GM18505 (cell line): Measurements from ENCODE around the gene COBL.

Experiments used
- ATAC-seq: cut with Tn5 transposase; IDR thresholded peaks from one replicate; pipeline ENCODE4 v1.9.1; 2021; ENCODE audit not compliant: unreplicated experiment
- POLR2A ChIP-seq: IDR thresholded peaks from 4 replicates; pipeline ENCODE4 v1.6.1; 2011; ENCODE audit warnings: borderline replicate concordance; ENCODE audit not compliant: insufficient read depth, insufficient read length; ENCODE audit errors: extremely low read depth

Gene COBL

GRCh38 chr7:51228386-51228958, 88.1 kb downstream of the COBL start:
- no peak for TF ChIP-seq POLR2A
- ATAC-seq = no peak

- ATAC-seq = no peak
- no peak for TF ChIP-seq POLR2A
Measured at GRCh38 chr7:51227861-51228260, 88.7 kb downstream of the COBL start.

GRCh38 chr7:51226916-51227535, 89.6 kb downstream of the COBL start:
- TF ChIP-seq POLR2A = no peak
- ATAC-seq = no peak

GRCh38 chr7:51226063-51226755, 90.4 kb downstream of the COBL start:
- no peak for ATAC-seq
- TF ChIP-seq POLR2A = no peak

- ATAC-seq = no peak
Measured at GRCh38 chr7:51224811-51225595, 91.6 kb downstream of the COBL start.

GRCh38 chr7:51223505-51223904, 93.1 kb downstream of the COBL start:
- no peak for ATAC-seq
- no peak for TF ChIP-seq POLR2A

More at GRCh38 chr7:51224811-51225595, 91.6 kb downstream of the COBL start:
- TF ChIP-seq POLR2A = no peak

GRCh38 chr7:51222916-51223315, 93.7 kb downstream of the COBL start:
- ATAC-seq = no peak
- TF ChIP-seq POLR2A = no peak

GRCh38 chr7:51220226-51220625, 96.4 kb downstream of the COBL start:
- no peak for ATAC-seq
- no peak for TF ChIP-seq POLR2A

GRCh38 chr7:51219261-51219988, 97.2 kb downstream of the COBL start:
- ATAC-seq = no peak
- no peak for TF ChIP-seq POLR2A

- no peak for ATAC-seq
- TF ChIP-seq POLR2A = no peak
Measured at GRCh38 chr7:51217804-51218203, 98.8 kb downstream of the COBL start.

GRCh38 chr7:51214098-51214497, 102.5 kb downstream of the COBL start:
- ATAC-seq = no peak
- no peak for TF ChIP-seq POLR2A

- no peak for TF ChIP-seq POLR2A
- no peak for ATAC-seq
Measured at GRCh38 chr7:51213618-51214017, 103.0 kb downstream of the COBL start.

- no peak for TF ChIP-seq POLR2A
Measured at GRCh38 chr7:51210766-51211165, 105.8 kb downstream of the COBL start.

More at GRCh38 chr7:51210766-51211165, 105.8 kb downstream of the COBL start:
- no peak for ATAC-seq
